Neural crest cell (in vitro differentiated cells): Measurements from ENCODE around the gene GLB1L3. TPM values are rescaled to one million over a fixed set of nuclear protein-coding genes. Genes with fewer than 3 reads are reported as not detected.
"Not testable (repeated sequence)": the region's sequence is repeated elsewhere in the genome, so short reads cannot be mapped to it uniquely, and the experiment has no call there.

ENCODE experiments used
- DNase-seq: peaks from one replicate; pipeline ENCODE4 v3.0.0; 2021; ENCODE audit warnings: low read depth, mixed read lengths, low spot score
- H3K27ac Mint-ChIP-seq: one replicate; pipeline ENCODE4 v1.8.0; 2021; ENCODE audit warnings: mild to moderate bottlenecking, mixed read lengths; ENCODE audit not compliant: unreplicated experiment
- H3K27me3 Mint-ChIP-seq: 2 replicates; pipeline ENCODE4 v1.8.0; 2021; ENCODE audit warnings: low read depth, mild to moderate bottlenecking, mixed read lengths
- H3K36me3 Mint-ChIP-seq: 2 replicates; pipeline ENCODE4 v1.8.0; 2021; ENCODE audit warnings: low read depth, mild to moderate bottlenecking, mixed read lengths
- H3K4me1 Mint-ChIP-seq: 2 replicates; pipeline ENCODE4 v1.8.0; 2021; ENCODE audit warnings: mixed read lengths
- H3K4me3 Mint-ChIP-seq: one replicate; pipeline ENCODE4 v1.8.0; 2021; ENCODE audit warnings: mild to moderate bottlenecking, mixed read lengths
- H3K9me3 Mint-ChIP-seq: 2 replicates; pipeline ENCODE4 v1.8.0; 2021; ENCODE audit warnings: mixed read lengths
- total RNA-seq: library from RNA; stranded (reverse); gene quantifications from 2 replicates; pipeline ENCODE4 v1.2.1, GENCODE V29; 2021
- TF ChIP-seq, protein P1 (sequence below): fragments of 200-600 bp; sonication (generic); conservative IDR thresholded peaks from 2 replicates; pipeline ENCODE4 v1.5.0; 2021; ENCODE audit warnings: antibody characterized with exemption, mild to moderate bottlenecking

GLB1L3 gene
- total RNA-seq, 1 donor from 2014 or later, result 0.28 TPM

DNA sequence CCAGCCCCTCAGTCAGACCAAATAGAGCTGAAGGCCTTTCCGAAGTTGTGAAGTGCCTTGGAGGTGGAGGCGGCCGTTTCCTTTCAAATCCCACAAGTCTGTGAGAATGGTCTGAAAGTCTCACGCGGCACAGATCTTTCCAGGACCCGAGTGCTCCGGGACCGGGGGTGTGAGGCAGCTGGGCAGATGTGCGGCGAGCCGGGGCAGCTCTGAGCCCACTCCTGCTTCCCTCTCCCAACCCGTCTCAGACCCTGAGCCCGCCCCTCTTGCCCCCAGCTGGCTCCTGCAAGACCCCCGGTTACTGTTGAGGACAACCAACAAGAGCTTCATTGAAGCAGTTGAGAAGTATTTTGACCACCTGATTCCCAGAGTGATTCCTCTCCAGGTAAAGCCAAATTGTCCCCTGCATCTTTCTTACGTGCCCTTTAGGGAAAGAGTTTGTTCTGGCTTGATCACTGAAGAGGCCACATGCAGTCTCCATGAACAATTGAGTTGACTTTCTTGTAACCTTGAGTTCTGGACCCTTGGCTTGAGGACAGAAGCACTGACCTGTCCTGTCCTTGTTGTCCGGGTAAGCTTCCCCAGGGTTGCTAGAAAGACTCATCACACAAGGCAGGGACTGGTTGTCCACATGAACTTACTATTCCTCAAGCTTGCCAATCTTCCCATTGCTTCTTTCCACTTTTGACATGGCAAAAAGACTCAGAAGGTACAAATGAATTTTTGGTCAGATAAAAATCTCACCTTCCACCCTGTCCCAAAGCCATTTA is 7.5 kb downstream of the GLB1L3 start:
- H3K27me3 Mint-ChIP-seq, result peaks cover 24% of the 10 kb centered on the region
- H3K4me3 Mint-ChIP-seq, result no peak overlapping the region
- H3K36me3 Mint-ChIP-seq, result no peaks in the 10 kb centered on the region
- TF ChIP-seq, protein P1, sequence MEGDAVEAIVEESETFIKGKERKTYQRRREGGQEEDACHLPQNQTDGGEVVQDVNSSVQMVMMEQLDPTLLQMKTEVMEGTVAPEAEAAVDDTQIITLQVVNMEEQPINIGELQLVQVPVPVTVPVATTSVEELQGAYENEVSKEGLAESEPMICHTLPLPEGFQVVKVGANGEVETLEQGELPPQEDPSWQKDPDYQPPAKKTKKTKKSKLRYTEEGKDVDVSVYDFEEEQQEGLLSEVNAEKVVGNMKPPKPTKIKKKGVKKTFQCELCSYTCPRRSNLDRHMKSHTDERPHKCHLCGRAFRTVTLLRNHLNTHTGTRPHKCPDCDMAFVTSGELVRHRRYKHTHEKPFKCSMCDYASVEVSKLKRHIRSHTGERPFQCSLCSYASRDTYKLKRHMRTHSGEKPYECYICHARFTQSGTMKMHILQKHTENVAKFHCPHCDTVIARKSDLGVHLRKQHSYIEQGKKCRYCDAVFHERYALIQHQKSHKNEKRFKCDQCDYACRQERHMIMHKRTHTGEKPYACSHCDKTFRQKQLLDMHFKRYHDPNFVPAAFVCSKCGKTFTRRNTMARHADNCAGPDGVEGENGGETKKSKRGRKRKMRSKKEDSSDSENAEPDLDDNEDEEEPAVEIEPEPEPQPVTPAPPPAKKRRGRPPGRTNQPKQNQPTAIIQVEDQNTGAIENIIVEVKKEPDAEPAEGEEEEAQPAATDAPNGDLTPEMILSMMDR, result no peak
- peaks cover 5% of the 10 kb centered on the region for H3K4me1 Mint-ChIP-seq
- no peaks in the 10 kb centered on the region for H3K9me3 Mint-ChIP-seq
- no peak for DNase-seq
- H3K27ac Mint-ChIP-seq, result no peak overlapping the region

DNA sequence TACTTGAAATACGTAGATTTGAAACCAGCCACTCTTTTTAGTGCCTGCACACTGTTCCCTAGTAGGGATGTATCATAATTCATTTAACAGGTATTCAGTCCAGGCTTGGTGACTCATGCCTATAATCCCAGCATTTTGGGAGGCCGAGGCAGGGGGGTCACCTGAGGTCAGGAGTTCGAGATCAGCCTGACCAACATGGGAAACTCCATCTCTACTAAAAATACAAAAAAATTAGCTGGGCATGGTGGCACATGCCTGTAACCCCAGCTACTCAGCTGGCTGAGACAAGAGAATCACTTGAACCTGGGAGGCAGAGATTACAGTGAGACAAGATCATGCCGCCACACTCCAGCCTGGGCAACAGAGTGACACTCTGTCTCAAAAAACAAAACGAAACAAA is 8.2 kb downstream of the GLB1L3 start:
- not testable (repeated sequence) for H3K36me3 Mint-ChIP-seq, H3K4me1 Mint-ChIP-seq, H3K4me3 Mint-ChIP-seq, DNase-seq, H3K9me3 Mint-ChIP-seq, H3K27ac Mint-ChIP-seq
- H3K27me3 Mint-ChIP-seq, result peaks cover 17% of the 10 kb centered on the region

DNA sequence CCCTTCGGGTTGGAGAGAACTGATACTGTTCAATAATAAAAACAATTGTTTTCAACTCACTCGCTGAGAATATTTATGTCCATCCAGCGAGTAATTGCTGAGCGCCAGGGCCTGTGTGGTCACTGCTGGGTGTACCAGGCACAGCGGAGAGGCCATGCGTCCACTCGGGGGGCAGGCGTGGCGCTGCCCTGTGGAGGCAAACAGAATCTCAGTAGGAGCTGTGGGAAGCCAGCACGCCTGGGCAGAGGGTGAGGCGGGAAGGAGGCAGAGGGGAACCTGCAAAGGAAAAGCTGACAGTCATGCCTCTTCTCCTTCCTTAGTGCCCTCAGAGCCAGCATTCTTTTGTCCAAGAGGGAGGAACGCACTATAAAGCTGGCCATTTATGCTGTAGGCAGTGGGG is 11.4 kb downstream of the GLB1L3 start:
- DNase-seq, result no peak
- Mint-ChIP-seq H3K27me3 (peaks cover 11% of the 10 kb centered on the region), H3K4me1 (peaks cover 14% of the 10 kb centered on the region), H3K27ac (no peak overlapping the region), H3K9me3 (no peaks in the 10 kb centered on the region), H3K4me3 (no peak overlapping the region), H3K36me3 (no peaks in the 10 kb centered on the region)
- TF ChIP-seq, protein P1, result no peak

DNA sequence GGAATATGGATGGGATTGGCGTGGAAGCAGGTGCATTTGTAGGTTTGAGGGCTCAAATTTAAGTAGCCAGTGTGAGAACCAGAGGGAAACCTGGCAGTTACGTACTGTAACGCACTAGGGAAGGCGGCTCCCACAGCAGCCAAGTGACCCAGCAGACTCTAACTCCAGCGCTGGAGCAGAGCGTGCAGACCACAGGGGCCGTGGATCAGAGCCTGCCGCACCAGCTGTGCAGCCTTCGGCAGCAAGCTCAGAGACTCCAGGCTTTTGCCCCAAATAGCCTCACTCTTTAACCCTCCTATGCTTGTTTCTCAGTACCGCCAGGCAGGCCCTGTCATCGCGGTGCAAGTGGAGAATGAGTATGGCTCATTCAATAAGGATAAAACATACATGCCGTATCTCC is 12.3 kb downstream of the GLB1L3 start:
- H3K4me3 Mint-ChIP-seq, result no peak overlapping the region
- no peaks in the 10 kb centered on the region for H3K36me3 Mint-ChIP-seq
- no peak for DNase-seq
- peaks cover 14% of the 10 kb centered on the region for H3K4me1 Mint-ChIP-seq
- H3K27me3 Mint-ChIP-seq, result peaks cover 11% of the 10 kb centered on the region
- TF ChIP-seq, protein P1, result no peak
- no peaks in the 10 kb centered on the region for H3K9me3 Mint-ChIP-seq
- no peak overlapping the region for H3K27ac Mint-ChIP-seq

DNA sequence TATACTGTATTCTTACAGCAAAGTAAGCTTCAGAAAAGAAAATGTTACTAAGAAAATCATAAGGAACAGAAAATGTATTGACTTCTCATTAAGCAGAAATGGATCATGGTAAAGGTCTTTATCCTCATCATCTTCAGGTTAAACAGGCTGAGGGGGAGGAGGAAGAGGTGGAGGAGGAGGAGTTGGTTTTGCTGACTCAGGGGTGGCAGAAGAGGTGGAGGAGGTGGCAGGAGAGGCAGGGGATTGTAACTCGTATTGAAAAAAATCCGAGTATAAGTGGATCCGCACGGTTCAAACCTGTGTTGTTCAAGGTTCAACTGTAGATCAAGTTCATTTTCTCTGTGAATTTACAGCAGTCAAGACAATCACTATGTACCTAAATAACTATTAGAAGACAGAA is 13.0 kb downstream of the GLB1L3 start:
- Mint-ChIP-seq H3K36me3 (no peaks in the 10 kb centered on the region), H3K4me1 (peaks cover 14% of the 10 kb centered on the region), H3K27ac (no peak overlapping the region), H3K4me3 (no peak overlapping the region), H3K9me3 (no peaks in the 10 kb centered on the region), H3K27me3 (peaks cover 11% of the 10 kb centered on the region)
- TF ChIP-seq, protein P1, result no peak
- DNase-seq, result no peak

DNA sequence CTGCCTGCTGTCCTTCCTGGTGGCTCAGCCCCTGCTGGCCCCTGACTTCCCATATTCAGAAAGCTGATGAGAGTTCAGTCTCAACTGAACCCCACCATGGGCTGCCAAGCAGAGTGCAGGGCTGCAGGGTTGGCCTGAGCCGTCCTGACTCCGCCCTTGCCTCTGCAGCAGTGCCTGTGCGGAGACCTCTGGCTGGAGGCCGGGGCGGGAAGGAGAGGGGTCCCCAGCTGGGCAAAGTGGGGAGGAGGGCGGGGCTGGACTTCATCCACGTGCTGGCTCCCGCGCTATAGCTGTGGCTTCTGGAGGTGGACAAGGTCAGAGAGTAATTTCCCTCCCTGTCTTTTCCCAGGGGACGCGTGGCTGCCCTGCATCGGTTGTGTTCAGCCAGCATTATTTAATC is 13.6 kb downstream of the GLB1L3 start:
- Mint-ChIP-seq H3K9me3 (no peaks in the 10 kb centered on the region), H3K36me3 (no peaks in the 10 kb centered on the region), H3K27ac (no peak overlapping the region), H3K27me3 (peaks cover 11% of the 10 kb centered on the region), H3K4me1 (peaks cover 14% of the 10 kb centered on the region), H3K4me3 (no peak overlapping the region)
- DNase-seq, result no peak
- TF ChIP-seq, protein P1, result no peak
